ENCODE results near the gene TSC22D1. TPM values are rescaled to one million over a fixed set of nuclear protein-coding genes. Genes with fewer than 3 reads are reported as not detected.
A peak's percentile ranks its signal among the peaks of the same experiment; 100 is the strongest.
"Not testable (repeated sequence)": the region's sequence is repeated elsewhere in the genome, so short reads cannot be mapped to it uniquely, and the experiment has no call there.

The TSC22D1 gene
- total RNA-seq, 1 experiment from 2014 or later = 67.6 TPM

DNA sequence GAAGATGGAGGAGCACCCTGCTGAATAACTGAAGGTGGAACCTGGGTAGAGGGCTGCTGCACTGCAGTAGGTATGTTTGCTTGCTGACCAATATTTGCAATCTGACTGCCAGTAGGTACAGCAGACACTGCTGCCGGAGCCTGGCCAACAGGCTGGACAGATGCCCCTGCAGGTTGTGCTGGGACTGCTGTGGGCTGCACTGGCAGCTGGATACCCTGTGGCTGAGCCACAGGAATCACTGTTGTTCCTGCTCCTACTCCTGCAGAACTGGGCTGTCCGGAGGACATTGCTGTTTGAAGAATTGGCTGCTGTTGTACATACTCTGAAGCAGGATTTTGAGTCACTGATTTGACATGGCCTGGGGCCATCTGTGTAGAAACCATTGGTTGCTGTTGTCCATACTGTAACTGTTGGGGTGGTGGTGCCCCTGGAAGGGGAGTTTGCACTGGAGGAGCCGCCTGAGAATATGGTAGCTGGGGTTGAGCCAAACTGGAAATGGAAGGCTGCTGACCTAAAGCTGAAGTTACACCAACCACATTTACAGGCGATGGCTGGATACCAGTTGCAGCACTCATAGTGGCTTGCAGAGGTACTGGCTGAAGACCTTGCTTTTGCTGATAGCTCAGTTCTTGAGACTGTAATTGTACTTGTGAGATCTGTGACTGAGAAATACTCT, 2.2 kb downstream of the TSC22D1 start:
- peak; percentile 51 for DNase-seq (ENCODE audit: low spot score)

DNA sequence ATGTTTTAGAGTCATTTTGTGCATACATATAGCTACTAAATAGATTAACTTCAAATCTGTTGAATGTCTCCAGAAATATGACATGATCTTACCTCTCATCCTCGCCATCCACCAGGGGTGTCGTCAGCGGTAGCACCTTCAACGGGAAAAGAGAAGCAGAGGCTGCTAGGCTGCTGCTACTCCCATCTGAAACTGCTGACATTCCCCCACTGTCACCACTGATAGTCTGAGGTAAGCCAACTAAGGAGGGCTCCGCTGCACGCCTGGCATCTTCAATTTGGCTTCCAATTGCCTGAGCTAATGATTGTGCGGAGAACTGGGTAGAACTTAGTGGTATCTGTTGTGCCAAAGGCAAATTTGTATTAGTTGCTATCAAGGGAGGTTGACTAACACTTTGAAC, 3.1 kb downstream of the TSC22D1 start:
- no peak for DNase-seq (ENCODE audit: low spot score)

DNA sequence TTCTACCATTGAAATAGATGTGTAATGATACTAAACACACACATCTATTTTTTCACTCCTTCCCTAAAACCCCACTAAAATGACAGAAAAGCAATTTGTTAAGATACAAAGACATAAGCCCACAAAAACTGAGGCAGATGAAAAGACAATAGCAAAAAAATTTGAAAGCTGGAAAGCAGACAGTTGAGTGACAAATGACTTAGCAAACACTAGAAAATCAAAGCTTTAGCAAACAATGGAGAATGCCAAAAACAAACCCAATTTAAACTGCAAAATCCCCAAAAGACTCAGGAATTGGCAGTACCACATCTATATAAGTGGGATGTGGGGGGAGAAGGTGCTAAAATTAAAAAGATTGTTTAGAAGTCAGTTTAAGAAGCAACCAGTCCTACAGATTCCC, 9.5 kb downstream of the TSC22D1 start:
- DNase-seq (ENCODE audit: low spot score) = no peak

DNA sequence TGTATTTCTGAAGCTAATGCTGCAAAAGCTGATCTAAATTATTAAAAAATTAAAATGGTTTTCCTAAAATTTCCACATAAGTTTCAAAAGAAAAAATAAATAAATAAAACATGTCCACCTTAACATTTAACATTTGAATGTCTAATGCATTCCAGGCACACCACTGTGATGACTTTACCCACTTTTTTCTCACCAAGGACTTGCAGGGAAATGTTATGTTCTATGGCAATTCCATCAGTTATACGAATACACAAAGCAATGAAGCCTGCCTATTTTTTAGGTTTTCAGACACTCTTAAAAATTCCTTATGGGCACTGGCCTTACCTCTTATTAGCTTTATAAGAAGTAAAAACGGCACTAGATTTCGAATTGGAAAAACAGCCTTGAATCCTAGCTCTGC, 10.2 kb downstream of the TSC22D1 start:
- DNase-seq (ENCODE audit: low spot score) = no peak

DNA sequence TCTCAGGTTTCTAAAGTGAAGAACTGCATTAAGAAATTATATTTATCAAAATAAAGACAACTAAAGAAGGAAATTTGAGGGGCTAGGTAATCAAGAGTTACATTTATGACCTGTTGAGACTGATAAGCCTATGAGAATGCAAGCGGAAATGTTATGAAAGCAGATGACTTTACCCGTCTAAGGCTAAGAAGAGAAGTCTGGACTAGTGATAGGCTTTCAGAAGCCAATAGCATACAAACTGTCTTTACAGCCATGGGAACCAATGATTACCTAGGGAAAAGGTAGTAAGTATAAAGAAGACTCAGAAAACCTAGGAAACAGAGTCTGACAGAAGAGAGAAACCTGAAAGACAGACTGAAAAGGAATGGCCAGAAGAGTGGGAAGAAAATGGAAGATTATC, 11.2 kb downstream of the TSC22D1 start:
- DNase-seq (ENCODE audit: low spot score) = no peak

DNA sequence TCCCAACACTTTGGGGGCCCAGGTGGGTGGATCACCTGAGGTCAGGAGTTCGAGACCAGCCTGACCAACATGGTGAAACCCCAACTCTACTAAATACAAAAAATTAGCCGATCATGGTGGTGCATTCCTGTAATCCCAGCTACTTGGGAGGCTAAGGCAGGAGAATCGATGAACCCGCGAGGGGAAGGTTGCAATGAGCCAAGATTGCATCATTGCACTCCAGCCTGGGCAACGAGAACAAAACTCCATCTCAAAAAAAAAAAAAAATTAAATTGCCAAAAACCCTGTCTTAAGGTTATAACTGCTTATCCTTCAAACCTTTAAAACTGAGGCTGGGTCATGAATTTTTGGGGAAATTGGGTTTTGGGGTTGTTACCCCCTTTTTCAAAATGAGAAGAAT, 13.3 kb downstream of the TSC22D1 start:
- not testable (repeated sequence) for DNase-seq (ENCODE audit: low spot score)

DNA sequence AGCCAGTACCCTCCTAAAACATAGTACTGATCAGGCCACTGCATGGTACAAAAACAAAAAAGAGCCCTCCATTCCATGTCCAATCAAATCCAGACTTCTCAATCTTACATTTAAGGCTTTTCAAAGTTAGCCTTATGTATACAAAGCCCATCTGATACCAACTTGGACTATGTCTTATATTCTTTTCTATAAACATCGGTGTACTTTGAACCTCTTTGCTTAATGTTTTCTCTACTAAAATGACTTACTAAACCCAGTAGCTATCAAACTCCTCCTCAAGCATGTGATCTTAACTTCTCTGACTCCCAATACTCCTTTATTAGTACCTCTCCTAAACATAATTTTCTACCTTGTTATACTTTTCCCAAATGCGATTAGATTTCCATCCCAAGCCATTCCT, 14.8 kb downstream of the TSC22D1 start:
- DNase-seq (ENCODE audit: low spot score) = no peak

DNA sequence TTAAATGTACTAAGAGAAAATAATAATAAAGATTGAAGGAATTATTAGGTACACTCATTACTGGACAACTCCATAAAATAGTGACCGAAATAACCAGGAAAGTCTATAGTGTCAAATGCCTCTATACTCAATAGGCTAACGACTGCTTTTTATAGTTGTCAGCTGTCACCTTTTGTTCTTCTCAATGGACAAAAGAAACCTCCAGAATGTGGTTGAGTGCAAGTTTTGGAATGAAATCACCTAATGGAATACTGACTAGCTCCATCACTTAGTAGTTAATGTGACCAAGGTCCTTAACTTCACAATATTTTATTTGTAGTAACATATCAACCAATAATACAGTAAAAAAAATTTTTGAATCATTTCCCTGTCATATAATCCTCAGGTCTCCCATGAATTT, 18.1 kb downstream of the TSC22D1 start:
- no peak for DNase-seq (ENCODE audit: low spot score)

DNA sequence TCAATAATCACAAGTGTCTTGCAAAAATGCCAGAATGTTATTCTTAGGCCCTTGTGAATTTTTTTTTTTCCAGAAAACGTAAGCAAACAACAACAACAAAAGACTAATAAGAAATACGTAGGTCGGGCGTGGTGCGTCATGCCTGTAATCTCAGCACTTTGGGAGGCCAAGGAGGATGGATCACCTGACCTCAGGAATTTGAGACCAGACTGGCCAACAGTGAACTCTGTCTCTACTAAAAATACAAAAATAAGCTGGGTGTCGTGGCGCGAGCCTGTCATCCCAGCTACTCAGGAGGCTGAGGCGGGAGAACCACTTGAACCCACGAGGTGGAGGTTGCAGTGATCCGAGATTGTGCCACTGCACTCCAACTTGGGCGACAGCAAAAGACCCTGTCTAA, 20.9 kb downstream of the TSC22D1 start:
- no peak for DNase-seq (ENCODE audit: low spot score)

DNA sequence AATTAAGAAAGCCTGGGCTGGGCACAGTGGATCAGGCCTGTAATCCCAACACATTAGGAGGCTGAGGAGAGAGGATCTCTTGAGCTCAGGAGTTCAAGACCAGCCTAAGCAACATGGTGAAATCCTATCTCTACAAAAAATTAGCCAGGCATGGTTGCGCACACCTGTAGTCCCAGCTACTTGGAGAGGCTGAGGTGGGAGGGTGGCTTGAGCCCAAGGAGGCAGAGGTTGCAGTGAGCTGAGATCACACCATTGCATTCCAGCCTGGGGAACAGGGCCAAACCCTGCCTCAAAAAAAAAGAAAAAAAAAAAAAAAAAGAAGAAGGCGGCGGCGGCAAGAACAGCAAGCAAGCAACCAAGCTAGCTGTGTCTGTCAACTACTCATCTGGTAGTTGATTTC, 26.7 kb downstream of the TSC22D1 start:
- no peak for DNase-seq (ENCODE audit: low spot score)

DNA sequence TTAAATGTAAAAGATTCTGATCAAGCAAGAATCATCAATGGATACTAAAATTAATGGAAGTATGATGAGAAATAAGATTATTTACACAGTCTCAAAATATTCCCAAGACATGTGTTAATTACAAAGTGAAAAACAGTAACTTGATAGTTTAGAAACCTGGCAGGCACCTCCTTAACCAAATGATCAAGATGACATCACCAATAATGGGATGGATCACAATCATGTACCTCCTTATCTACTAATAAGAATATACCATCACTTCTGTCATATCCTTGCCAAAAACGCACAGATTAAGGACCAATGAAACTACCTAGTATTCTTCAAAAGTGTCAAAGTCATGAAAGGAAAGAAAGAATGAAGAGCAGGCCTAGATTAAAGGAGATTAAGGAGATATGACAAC, 30.0 kb downstream of the TSC22D1 start:
- no peak for DNase-seq (ENCODE audit: low spot score)

DNA sequence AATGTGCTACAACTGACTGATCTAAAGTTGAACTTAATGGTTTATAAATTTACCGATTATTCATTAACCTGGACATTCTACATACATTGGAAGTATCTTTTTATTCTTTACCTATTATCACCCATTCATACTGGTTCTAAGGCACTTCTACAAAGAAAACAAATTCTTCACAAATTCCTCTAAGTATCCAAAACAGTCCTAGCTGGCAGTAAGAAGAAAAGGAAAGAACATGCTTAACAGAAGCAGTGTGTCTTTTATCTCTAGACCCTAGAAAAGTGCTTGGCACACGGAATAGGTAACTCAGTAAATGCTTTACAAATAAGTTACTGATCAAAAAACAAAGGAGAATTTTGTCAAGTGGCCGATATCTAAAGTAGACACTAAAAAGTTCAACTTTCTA, 32.8 kb downstream of the TSC22D1 start:
- no peak for DNase-seq (ENCODE audit: low spot score)

DNA sequence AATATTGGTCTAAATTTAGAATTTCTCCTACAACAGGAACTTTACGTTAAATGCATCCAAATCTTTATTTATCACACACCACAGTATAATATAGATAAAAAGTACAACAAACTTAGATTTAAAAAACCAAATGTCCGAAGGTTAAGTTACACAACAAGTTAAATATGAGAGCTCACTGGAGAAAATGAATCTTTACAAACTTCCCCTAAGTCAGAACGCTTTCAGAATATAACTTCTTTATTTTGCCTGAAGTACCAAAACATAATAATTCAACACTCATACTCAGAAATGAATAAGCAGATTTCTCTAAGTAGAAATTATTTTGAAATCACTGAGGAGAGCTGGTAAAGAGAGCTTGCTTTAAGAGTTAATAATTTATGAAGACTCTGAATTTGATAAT, 33.8 kb downstream of the TSC22D1 start:
- DNase-seq (ENCODE audit: low spot score) = no peak

DNA sequence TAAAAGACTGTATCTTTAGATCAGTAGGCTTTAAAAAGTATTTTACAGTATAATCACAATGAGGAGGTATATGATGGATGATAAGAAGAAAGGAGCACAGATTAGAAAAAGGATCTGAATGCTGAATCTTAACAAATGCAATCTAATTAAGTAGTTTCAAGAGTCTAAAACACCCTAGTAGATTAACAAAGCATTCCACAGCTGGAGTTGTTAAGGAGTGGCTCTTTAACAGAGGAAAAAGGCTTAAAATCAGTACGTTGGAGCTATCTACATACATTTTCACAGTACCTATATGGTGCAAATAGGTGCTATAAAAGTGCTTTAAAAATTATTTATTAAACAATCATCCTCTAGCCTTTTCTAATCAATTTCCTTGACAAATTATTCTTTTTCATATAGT, 34.5 kb downstream of the TSC22D1 start:
- no peak for DNase-seq (ENCODE audit: low spot score)

DNA sequence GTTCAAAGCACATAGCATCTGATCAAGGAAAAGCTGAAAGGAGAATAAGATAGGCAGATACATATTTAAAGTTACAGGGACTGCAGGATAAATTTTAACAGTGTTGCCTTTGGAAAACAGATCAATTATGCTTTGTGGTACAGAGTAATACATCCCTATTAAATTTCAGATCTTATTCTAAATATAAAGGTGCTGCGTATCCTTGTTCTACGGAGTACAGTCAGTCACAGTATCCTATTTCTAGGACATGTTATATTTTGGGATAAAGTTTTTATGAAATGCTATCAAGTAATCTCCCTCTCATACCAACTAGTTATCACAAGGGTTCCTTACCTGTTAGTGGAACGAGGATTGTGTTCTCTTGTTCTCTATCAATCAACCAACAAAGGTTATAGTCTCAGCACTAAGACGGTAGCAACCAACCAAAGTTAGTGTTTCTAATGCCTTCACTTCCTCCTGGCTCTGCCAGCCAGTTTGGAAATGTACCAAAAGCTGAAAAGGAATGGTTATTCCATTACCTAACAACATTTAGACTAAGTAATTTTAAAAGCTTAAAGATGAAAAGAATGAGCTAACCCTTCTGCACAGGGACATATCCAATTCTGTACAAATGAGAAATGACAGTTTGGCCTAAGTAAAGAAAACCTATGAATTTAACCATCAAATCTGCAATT, 35.2 kb downstream of the TSC22D1 start:
- no peak for DNase-seq (ENCODE audit: low spot score)

DNA sequence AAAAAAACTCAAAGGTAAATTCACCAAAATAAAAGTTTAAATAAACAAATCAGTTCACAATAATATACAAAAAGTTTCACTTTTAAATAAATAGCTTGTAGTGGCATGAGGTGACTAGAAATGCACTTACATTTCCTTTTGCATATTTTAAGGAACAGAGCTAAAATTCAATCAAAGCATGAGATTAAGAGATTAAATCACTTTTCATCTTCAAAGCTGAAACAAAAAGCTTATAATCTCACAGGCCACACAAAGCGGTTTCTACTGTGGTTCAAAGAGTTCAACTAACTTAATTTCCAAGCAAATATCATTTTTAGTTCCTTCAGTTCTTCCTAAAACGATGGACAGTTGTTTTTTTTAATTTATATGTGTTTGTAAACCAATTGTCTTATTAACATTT, 38.9 kb downstream of the TSC22D1 start:
- no peak for DNase-seq (ENCODE audit: low spot score)

DNA sequence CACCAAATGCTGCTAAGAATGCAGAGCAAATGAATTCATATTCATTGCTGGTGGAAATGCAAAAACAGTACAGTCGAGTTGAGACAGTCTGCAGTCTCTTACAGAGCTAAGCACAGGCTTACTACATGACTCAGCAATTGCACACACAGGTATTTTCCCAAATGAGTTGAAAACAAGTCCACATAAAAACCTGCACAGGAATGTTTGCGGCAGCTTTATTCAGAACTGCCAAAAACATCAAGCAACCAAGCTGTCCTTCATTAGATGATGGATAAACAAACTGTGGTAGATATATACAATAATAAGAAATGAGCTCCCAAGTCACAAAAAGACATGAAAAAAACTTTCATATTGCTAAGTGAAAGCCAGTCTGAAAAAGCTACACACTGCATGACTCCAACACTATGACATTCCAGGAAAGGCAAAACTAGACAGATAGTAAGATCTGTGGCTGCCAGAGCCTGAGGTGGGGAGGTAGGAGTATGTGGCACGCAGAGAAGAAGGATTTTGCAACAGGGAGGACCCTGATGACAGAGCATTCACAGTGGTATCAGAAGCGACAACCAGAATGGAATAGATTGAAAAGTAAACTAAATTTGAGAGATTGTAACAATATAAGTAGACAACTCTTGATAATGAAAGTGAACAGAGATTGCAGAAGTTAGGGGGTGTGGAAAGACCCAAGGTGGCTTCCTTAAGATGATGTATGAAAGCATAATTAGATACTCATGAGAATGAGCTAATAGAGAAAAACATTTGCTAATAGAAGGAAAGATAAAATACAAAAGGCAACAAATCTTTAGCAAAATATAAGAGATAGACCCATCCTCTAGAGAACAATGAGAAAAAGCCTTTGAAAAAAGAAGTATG, 52.7 kb downstream of the TSC22D1 start:
- peak; percentile 72 for DNase-seq (ENCODE audit: low spot score)

DNA sequence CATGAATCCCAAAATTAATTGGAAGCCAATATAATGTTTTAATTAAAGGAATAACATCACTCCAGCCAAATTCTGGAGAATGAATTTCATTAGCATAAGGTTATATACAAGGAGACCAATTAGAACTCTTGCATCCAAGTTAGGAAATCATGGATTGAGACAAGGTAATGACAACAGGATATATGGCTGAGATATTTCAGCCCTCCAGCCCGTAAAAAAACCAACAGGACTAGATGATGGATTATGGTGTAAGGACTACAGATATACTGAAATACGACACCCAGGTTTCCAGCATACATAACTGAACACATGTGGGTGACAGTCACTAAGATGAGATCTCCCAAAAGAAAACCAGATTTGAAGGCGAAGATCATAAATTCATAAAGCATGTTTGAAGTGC, 56.5 kb downstream of the TSC22D1 start:
- DNase-seq (ENCODE audit: low spot score) = no peak

DNA sequence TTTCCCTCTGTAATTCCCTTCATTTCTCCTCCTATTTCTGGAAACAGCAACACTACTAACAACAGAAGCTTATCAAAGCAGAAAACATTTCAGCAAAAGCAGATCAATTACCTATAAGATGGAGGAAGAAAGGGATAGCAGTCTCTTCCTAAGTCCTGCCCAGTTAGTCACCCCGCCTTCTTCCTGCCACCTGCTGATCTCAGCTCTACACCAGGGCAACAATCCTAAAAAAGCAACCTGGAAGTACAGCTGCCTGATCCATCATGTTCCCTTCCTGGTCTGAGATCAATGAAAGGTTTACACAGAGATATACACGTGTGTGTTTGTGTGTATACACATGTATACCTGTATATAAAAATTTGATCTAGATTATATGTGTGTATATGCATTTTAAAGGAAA, 59.4 kb downstream of the TSC22D1 start:
- DNase-seq (ENCODE audit: low spot score) = peak; percentile 16

DNA sequence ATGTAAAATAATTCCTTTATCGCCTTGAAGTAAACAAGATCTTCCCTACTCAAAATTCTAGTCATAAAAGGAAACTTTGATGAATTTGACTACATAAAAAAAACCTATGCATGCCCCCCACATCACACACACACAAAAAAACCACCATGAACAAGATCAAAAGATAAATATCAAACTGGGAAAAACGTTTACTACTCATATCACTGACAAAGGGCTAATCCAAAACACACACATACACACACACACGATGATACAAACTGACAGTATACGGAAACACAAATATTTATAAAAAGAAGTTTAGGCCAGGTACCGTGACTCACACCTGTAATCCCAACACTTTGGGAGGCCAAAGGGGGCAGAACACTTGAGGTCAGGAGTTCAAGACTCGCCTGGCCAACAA, 61.9 kb downstream of the TSC22D1 start:
- DNase-seq (ENCODE audit: low spot score) = no peak

DNA sequence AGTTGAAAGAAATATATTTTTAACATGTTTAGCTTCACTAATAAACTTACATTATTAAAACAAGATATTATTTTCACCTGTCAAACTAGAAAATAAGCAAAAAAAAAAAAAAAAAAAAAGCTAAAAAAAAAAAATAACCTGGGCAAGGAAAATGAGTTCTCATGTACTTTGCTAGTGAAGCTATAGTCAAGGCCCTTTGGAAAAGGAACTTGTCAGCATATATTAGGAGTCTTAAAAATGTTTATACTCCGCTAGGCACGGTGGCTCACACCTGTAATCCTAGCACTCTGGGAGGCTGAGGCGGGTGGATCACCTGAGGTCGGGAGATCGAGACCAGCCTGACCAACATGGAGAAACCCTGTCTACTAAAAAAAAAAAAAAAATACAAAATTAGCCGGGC, 66.3 kb downstream of the TSC22D1 start:
- DNase-seq (ENCODE audit: low spot score) = not testable (repeated sequence)

DNA sequence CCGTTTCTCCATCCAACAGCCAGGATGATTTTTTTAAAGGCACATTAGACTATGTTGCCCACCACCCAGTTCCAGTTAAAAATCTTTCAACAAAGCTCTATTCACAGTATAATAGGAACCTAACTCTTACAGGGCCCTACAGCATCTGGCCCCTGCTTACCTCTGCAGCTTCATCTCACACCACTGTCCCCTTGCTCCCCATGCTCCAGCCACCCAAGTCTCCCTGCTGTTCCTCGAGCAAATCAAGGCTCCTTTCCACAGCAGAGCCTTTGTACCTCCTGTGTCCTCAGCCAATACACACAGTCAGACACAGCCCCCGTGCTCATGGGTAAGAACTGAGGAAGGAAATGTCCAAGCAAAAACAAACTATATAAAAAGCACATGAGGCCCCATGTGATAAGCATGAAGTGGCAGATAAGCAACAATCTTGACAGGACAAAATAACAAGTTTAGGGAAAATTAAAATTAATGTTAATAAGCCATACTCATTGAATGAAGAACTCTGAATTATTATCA, 67.5 kb downstream of the TSC22D1 start:
- DNase-seq (ENCODE audit: low spot score) = no peak
